ENCODE results near the gene MCOLN2.
"Not testable (repeated sequence)": the region's sequence is repeated elsewhere in the genome, so short reads cannot be mapped to it uniquely, and the experiment has no call there.

The MCOLN2 gene

DNA sequence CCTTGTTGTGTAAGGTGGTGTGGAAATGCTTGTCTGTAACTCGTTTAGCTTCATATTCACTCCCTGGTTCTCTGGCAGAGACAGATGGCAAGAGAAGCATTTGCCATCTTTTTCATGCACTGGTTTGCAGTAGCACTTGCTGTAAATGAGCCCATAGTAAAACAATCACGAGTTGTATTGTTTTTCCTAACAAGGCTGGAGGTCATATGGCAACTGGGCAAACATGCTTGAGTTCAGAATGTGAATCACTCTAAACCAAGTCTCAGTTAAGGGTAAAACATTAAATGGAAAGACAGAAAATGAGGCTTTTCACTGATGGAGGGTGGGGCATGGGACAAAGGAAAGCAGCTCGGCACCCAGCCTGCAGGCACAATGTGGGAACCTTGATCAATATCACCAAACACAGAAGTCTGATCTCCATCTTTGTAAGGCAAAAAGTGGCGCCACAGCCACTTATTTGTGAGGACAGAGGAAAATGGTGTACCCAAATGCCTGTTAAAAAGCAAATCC lies 77.4 kb downstream of the MCOLN2 start:
- ChIA-PET CTCF (no interaction called here), POLR2A (no interaction called here)
- TF ChIP-seq, protein P1, sequence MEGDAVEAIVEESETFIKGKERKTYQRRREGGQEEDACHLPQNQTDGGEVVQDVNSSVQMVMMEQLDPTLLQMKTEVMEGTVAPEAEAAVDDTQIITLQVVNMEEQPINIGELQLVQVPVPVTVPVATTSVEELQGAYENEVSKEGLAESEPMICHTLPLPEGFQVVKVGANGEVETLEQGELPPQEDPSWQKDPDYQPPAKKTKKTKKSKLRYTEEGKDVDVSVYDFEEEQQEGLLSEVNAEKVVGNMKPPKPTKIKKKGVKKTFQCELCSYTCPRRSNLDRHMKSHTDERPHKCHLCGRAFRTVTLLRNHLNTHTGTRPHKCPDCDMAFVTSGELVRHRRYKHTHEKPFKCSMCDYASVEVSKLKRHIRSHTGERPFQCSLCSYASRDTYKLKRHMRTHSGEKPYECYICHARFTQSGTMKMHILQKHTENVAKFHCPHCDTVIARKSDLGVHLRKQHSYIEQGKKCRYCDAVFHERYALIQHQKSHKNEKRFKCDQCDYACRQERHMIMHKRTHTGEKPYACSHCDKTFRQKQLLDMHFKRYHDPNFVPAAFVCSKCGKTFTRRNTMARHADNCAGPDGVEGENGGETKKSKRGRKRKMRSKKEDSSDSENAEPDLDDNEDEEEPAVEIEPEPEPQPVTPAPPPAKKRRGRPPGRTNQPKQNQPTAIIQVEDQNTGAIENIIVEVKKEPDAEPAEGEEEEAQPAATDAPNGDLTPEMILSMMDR (IDR thresholded peaks at IDR 0.05; ENCODE audit: insufficient read depth, low read length, missing control alignments), result no peak
- H3K4me3 ChIP-seq (ENCODE audit: low read depth, low read length), result no peak overlapping the region
- no peak for DNase-seq (ENCODE audit: low read depth, low spot score)

- TF ChIP-seq, protein P1 (IDR thresholded peaks at IDR 0.05; ENCODE audit: insufficient read depth, low read length, missing control alignments), result no peak
- POLR2A ChIA-PET, result no interaction called here
- DNase-seq (ENCODE audit: low read depth, low spot score), result no peak
- no peak overlapping the region for H3K4me3 ChIP-seq (ENCODE audit: low read depth, low read length)
- CTCF ChIA-PET, result no interaction called here
Observed at GRCh38 chr1:84918726-84919336, 78.1 kb downstream of the MCOLN2 start.

- DNase-seq (ENCODE audit: low read depth, low spot score), result no peak
- CTCF ChIA-PET, result interaction anchor here (1.2 kb wide), 1 partner anchor 87 kb away, joined by 3 read pairs; no protein-coding TSS in a partner anchor
Observed at GRCh38 chr1:84916897-84917296, 80.0 kb downstream of the MCOLN2 start.

DNA sequence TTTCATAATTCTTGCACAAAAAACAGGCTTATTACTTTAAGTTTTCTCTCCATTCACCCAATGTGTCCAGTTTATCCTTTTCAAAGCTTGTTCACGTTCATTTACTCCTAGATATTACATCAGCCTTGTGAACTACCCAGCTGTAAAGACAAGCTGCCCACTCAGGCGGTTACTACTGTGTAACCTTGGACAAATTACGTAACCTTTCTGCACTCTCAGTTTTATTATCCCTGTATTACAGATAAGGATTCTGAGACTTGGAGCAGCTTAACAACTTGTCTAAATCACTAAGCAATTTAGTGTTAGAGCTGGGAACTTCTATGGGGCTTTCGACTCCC lies 83.4 kb downstream of the MCOLN2 start:
- TF ChIP-seq, protein P1 (IDR thresholded peaks at IDR 0.05; ENCODE audit: insufficient read depth, low read length, missing control alignments), result no peak
- no peak for DNase-seq (ENCODE audit: low read depth, low spot score)
- ChIA-PET POLR2A (no interaction called here), CTCF (interaction anchor here (1.0 to 2.0 kb wide), 2 partner anchors 22 to 132 kb away, joined by 3 to 10 read pairs; no protein-coding TSS in a partner anchor)
- no peak overlapping the region for H3K4me3 ChIP-seq (ENCODE audit: low read depth, low read length)

More at GRCh38 chr1:84916897-84917296, 80.0 kb downstream of the MCOLN2 start:
- POLR2A ChIA-PET, result no interaction called here
- TF ChIP-seq, protein P1 (IDR thresholded peaks at IDR 0.05; ENCODE audit: insufficient read depth, low read length, missing control alignments), result no peak
- H3K4me3 ChIP-seq (ENCODE audit: low read depth, low read length), result no peak overlapping the region

DNA sequence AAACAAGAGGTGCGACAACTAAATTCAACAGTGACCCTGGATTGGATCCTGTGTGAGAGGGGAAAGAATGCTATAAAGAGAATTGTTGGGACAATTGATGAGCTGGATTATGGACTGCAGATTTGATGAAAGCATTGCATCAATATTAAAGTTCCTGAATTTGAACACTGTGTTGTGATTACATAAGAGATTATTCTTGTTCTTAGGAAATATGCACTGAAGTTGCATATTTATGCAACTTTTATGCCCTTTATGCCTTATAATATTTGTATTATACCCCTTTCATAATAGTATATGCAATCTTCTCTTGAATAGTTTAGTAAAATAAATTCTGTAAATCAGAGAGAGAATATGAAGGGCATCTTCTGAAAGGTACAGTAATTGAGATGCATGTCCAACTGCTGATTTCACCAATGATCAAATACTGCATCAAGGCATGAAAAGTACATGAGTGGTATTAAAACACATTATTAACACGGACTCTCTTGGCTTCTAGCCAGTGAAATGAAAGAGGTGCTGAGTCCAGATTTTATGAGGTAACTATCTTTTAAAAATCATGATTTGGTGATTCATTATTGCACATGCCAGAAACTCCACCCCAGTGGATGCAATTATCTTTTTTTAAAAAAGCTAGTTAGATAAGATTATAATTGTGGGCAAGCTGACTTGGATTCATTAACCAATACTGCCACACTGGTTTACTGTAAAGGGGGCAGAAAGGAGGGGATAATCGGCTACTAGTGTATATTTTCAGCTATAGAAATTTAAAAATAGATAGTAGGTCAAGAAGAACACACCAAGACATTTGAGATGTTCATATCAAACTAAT lies 84.0 kb downstream of the MCOLN2 start:
- CTCF ChIA-PET, result interaction anchor here (1.0 to 2.0 kb wide), 2 partner anchors 22 to 131 kb away, joined by 3 to 10 read pairs; no protein-coding TSS in a partner anchor
- no peak overlapping the region for H3K4me3 ChIP-seq (ENCODE audit: low read depth, low read length)
- TF ChIP-seq, protein P1 (IDR thresholded peaks at IDR 0.05; ENCODE audit: insufficient read depth, low read length, missing control alignments), result no peak
- no peak for DNase-seq (ENCODE audit: low read depth, low spot score)
- POLR2A ChIA-PET, result no interaction called here

- DNase-seq (ENCODE audit: low read depth, low spot score); H3K4me3 ChIP-seq (ENCODE audit: low read depth, low read length); POLR2A ChIA-PET; CTCF ChIA-PET: not testable (repeated sequence)
Observed at GRCh38 chr1:84908746-84909464, 88.0 kb downstream of the MCOLN2 start.
